SU-DHL-6 (cell line): ENCODE data around the gene PID1.

Experiments used
- H2AFZ ChIP-seq: fragments of 200-600 bp; sonication (generic); 2 replicates; pipeline ENCODE4 v1.6.1; 2014; ENCODE audit warnings: low read depth, mild to moderate bottlenecking, moderate library complexity, mixed read lengths, antibody characterized with exemption, low read length; ENCODE audit not compliant: severe bottlenecking
- H3F3A ChIP-seq: fragments of 200-600 bp; shearing (Covaris generic); 2 replicates; pipeline ENCODE4 v1.6.0; 2016; ENCODE audit warnings: antibody characterized with exemption, mild to moderate bottlenecking; ENCODE audit not compliant: insufficient read depth
- H3K27ac ChIP-seq: fragments of 200-600 bp; sonication (generic); 2 replicates; pipeline ENCODE4 v1.5.1; 2016; ENCODE audit warnings: low read depth, mild to moderate bottlenecking, low read length, moderate library complexity, mixed read lengths
- H3K27me3 ChIP-seq: fragments of 200-600 bp; sonication (generic), shearing (Covaris generic); 2 replicates; pipeline ENCODE4 v1.6.0; 2014; ENCODE audit warnings: mild to moderate bottlenecking, low read length
- H3K36me3 ChIP-seq: fragments of 200-600 bp; sonication (generic); 2 replicates; pipeline ENCODE4 v1.6.1; 2014; ENCODE audit warnings: mild to moderate bottlenecking, low read length, mixed read lengths
- H3K4me2 ChIP-seq: fragments of 300-600, 200-600 bp; shearing (Covaris generic), sonication (generic); 2 replicates; pipeline ENCODE4 v1.6.0; 2014; ENCODE audit warnings: low read length, low read depth, mild to moderate bottlenecking; ENCODE audit not compliant: poor library complexity, severe bottlenecking
- H3K4me3 ChIP-seq: fragments of 200-600 bp; sonication (generic); 2 replicates; pipeline ENCODE4 v1.5.1; 2014; ENCODE audit warnings: antibody characterized with exemption, low read length, mild to moderate bottlenecking, mixed read lengths; ENCODE audit not compliant: insufficient read depth, poor library complexity, severe bottlenecking
- H3K79me2 ChIP-seq: fragments of 200-600 bp; sonication (generic); 2 replicates; pipeline ENCODE4 v1.6.1; 2014; ENCODE audit warnings: mild to moderate bottlenecking, low read length, moderate library complexity; ENCODE audit not compliant: insufficient read depth
- H3K9ac ChIP-seq: fragments of 200-600 bp; sonication (generic); 2 replicates; pipeline ENCODE4 v1.7.0; 2014; ENCODE audit warnings: mild to moderate bottlenecking, low read length
- H3K9me2 ChIP-seq: fragments of 200-600 bp; sonication (generic); replicated peaks from 2 replicates; pipeline ENCODE4 v1.6.1; 2014; ENCODE audit warnings: low read length; ENCODE audit not compliant: insufficient read depth
- H3K9me3 ChIP-seq: fragments of 200-600 bp; sonication (generic); 2 replicates; pipeline ENCODE4 v1.6.1; 2014; ENCODE audit warnings: low read length, mixed read lengths; ENCODE audit not compliant: insufficient read depth
- H4K20me1 ChIP-seq: fragments of 200-600 bp; sonication (generic); 2 replicates; pipeline ENCODE4 v1.6.1; 2014; ENCODE audit warnings: low read depth, mild to moderate bottlenecking, antibody characterized with exemption, low read length, moderate library complexity, mixed read lengths
- EZH2phosphoT487 ChIP-seq: fragments of 200-600 bp; sonication (generic), shearing (Covaris generic); conservative IDR thresholded peaks from 2 replicates; pipeline ENCODE4 v1.6.1; 2018; ENCODE audit warnings: mild to moderate bottlenecking, antibody characterized with exemption, low read length, moderate library complexity, mixed read lengths
- TF ChIP-seq, protein P1 (sequence below): fragments of 200-600 bp; sonication (generic); IDR thresholded peaks from one replicate; pipeline ENCODE4 v1.5.1; 2017; ENCODE audit warnings: antibody characterized with exemption, mild to moderate bottlenecking, low read length, moderate library complexity; ENCODE audit not compliant: insufficient read depth, poor library complexity, severe bottlenecking

The PID1 gene

DNA sequence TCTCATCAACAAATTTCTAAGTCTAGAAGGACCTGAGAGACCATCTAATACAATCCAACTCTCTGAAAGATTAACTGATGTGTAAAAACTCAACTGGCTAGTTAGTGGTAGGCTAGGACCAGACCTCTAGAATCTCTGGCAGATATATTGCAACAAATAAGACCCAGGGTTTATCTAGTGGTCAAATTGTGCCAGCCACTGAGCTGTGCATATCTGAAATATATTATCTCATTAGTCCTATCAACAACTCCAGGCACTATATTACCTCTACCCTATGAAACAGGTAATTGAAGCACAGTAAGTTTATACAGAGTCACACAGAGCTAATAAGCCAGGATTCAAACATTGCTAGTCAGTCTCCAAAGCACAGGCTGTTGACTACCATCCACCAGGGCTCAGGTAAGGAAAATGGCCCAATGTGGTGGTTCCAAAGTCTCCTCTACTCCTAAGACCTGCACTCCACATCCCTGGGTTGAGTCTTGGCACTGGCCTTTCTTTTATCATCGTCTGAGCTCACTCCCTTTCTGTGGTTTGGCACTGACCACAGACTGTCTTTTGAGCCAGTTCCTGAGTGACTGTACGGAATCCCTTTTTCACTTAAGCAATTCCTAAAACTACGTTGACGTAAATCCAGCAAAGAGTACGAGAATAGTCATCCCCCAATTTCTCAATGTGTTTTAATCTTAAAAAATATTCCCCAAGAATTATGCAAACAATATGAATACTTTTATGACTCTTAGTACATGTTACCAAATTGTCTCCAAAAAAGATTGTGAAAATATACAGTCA is 11.9 kb upstream of the PID1 start:
- H3K9ac ChIP-seq, result no peak overlapping the region
- H4K20me1 ChIP-seq, result no peaks in the 10 kb centered on the region
- no peaks in the 10 kb centered on the region for H3K36me3 ChIP-seq
- TF ChIP-seq EZH2phosphoT487, result no peak
- TF ChIP-seq, protein P1, sequence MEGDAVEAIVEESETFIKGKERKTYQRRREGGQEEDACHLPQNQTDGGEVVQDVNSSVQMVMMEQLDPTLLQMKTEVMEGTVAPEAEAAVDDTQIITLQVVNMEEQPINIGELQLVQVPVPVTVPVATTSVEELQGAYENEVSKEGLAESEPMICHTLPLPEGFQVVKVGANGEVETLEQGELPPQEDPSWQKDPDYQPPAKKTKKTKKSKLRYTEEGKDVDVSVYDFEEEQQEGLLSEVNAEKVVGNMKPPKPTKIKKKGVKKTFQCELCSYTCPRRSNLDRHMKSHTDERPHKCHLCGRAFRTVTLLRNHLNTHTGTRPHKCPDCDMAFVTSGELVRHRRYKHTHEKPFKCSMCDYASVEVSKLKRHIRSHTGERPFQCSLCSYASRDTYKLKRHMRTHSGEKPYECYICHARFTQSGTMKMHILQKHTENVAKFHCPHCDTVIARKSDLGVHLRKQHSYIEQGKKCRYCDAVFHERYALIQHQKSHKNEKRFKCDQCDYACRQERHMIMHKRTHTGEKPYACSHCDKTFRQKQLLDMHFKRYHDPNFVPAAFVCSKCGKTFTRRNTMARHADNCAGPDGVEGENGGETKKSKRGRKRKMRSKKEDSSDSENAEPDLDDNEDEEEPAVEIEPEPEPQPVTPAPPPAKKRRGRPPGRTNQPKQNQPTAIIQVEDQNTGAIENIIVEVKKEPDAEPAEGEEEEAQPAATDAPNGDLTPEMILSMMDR, result no peak
- H3K27ac ChIP-seq, result no peak overlapping the region
- H3K79me2 ChIP-seq, result no peaks in the 10 kb centered on the region
- no peaks in the 10 kb centered on the region for H3K9me2 ChIP-seq
- H3K9me3 ChIP-seq, result no peaks in the 10 kb centered on the region
- H3K27me3 ChIP-seq, result no peaks in the 10 kb centered on the region
- no peaks in the 10 kb centered on the region for H3F3A ChIP-seq
- no peak overlapping the region for H2AFZ ChIP-seq
- H3K4me3 ChIP-seq, result no peak overlapping the region
- H3K4me2 ChIP-seq, result no peak overlapping the region

DNA sequence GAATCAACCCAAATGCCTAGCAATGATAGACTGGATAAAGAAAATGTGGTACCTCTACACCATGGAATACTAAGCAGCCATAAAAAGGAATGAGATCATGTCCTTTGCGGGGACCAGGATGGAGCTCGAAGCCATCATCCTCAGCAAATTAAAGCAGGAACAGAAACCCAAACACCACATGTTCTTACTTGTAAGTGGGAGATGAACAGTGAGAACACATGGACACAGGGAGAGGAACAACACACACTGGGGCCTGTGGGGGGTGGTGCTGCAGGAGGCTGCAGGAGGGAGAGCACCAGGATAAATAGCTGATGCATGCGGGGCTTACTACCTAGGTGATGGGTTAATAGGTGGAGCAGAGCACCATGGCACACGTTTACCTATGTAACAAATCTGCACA is 8.4 kb upstream of the PID1 start:
- no peaks in the 10 kb centered on the region for H4K20me1 ChIP-seq

DNA sequence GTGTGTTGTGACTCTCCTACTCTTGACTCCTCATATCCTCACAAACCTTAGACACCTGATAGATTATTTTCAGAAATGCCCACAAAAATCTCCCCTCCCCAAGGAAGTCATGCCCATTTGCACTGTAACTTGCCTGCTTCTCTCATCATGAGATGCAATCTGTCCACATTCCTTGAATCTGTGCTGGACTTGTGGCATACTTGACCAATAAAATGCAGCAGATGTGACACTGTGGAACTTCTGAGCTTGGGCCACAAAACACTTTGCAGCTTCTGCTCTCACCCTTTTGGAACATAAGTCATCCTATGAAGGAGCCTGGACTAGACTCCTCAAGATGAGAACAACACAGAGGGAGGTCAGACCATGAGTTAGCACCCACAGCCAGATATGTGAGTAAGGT is 4.4 kb upstream of the PID1 start:
- Histone ChIP-seq H3K9me2 (no peaks in the 10 kb centered on the region), H3K9ac (no peak overlapping the region), H3K36me3 (no peaks in the 10 kb centered on the region), H2AFZ (no peak overlapping the region), H3K9me3 (no peaks in the 10 kb centered on the region), H4K20me1 (no peaks in the 10 kb centered on the region), H3K4me3 (no peak overlapping the region), H3K4me2 (no peak overlapping the region), H3K27ac (no peak overlapping the region), H3K27me3 (no peaks in the 10 kb centered on the region), H3K79me2 (no peaks in the 10 kb centered on the region), H3F3A (no peaks in the 10 kb centered on the region)
- TF ChIP-seq, protein P1, result no peak
- no peak for TF ChIP-seq EZH2phosphoT487

More for the DNA sequence above, 8.4 kb upstream of the PID1 start:
- Histone ChIP-seq H3K4me3 (no peak overlapping the region), H3K27ac (no peak overlapping the region), H3F3A (no peaks in the 10 kb centered on the region), H3K36me3 (no peaks in the 10 kb centered on the region), H3K27me3 (no peaks in the 10 kb centered on the region), H2AFZ (no peak overlapping the region), H3K9ac (no peak overlapping the region), H3K79me2 (no peaks in the 10 kb centered on the region), H3K9me2 (no peaks in the 10 kb centered on the region), H3K9me3 (no peaks in the 10 kb centered on the region), H3K4me2 (no peak overlapping the region)
- TF ChIP-seq, protein P1, result no peak
- TF ChIP-seq EZH2phosphoT487, result no peak
